ENCODE data around the gene DUOX2.
"Not testable (repeated sequence)": the region's sequence is repeated elsewhere in the genome, so short reads cannot be mapped to it uniquely, and the experiment has no call there.

Gene DUOX2

GRCh38 chr15:45082412-45082811 lies 31.6 kb downstream of the DUOX2 start:
- H3K4me1 ChIP-seq (ENCODE audit: control insufficient read depth, insufficient read depth, low read length); H3K9ac ChIP-seq (ENCODE audit: low read depth, low read length); H3K4me3 ChIP-seq (ENCODE audit: low read depth, low read length); H3K27ac ChIP-seq (ENCODE audit: low read depth, low read length); H3K36me3 ChIP-seq (ENCODE audit: control insufficient read depth, insufficient read depth, low read length); H3K9me3 ChIP-seq (ENCODE audit: control insufficient read depth, insufficient read depth, low read length); H3K27me3 ChIP-seq (ENCODE audit: control insufficient read depth, insufficient read depth, low read length): not testable (repeated sequence)

GRCh38 chr15:45080593-45080992 lies 33.4 kb downstream of the DUOX2 start:
- not testable (repeated sequence) for H3K9ac ChIP-seq (ENCODE audit: low read depth, low read length); H3K9me3 ChIP-seq (ENCODE audit: control insufficient read depth, insufficient read depth, low read length); H3K27ac ChIP-seq (ENCODE audit: low read depth, low read length); H3K27me3 ChIP-seq (ENCODE audit: control insufficient read depth, insufficient read depth, low read length); H3K36me3 ChIP-seq (ENCODE audit: control insufficient read depth, insufficient read depth, low read length); H3K4me1 ChIP-seq (ENCODE audit: control insufficient read depth, insufficient read depth, low read length); H3K4me3 ChIP-seq (ENCODE audit: low read depth, low read length)

DNA sequence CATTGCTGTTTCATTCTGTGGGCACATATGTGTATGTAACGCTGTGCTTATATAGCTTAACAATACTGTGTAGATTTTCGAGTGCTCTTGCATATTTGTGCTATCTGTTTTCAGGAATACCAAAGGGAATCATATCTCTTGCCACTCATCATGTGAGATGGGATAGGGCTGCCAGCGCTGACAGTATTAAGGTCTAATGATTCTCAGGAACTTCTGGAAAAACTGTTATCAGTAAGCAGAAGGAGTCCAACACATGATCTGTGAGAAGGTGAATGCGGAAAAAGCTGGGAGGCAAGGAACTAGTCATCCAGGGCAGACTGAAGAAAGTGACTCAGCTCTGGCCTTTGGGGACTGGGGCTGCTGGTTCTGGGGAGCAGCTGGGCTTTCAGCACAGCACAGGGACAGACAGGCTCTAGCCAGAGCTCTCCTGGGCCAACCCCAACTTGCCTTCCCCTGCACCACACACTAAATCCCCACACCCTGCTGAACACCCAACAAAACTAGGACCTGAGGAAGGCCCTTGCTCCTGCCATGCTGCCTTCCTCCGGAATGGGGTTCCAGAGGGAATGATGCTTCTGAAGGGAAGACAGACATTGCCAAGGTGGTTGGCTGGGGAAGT lies 34.2 kb downstream of the DUOX2 start:
- not testable (repeated sequence) for H3K9me3 ChIP-seq (ENCODE audit: control insufficient read depth, insufficient read depth, low read length)

DNA sequence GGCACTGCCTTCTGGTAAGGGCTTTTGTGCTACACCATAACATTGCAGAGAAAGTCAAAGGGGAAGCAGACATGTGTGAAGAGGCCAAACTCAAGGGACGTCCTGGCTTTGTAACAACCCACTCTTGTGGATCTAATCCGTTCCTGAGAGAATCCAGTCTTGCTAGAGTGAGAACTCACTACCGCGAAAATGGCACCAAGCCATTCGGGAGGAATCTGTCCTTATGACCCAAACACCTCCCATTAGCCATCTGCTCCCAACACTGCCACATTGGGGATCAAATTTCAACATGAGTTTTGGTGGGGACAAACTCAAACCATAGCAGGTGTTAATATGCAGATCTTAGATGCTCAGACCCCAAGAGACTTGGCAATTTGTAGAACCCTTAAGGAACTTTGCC lies 34.8 kb downstream of the DUOX2 start:
- H3K9ac ChIP-seq (ENCODE audit: low read depth, low read length); H3K27me3 ChIP-seq (ENCODE audit: control insufficient read depth, insufficient read depth, low read length); H3K9me3 ChIP-seq (ENCODE audit: control insufficient read depth, insufficient read depth, low read length); H3K36me3 ChIP-seq (ENCODE audit: control insufficient read depth, insufficient read depth, low read length); H3K27ac ChIP-seq (ENCODE audit: low read depth, low read length); H3K4me3 ChIP-seq (ENCODE audit: low read depth, low read length); H3K4me1 ChIP-seq (ENCODE audit: control insufficient read depth, insufficient read depth, low read length): not testable (repeated sequence)

More for the DNA sequence above, 34.2 kb downstream of the DUOX2 start:
- not testable (repeated sequence) for H3K27me3 ChIP-seq (ENCODE audit: control insufficient read depth, insufficient read depth, low read length); H3K4me1 ChIP-seq (ENCODE audit: control insufficient read depth, insufficient read depth, low read length); H3K36me3 ChIP-seq (ENCODE audit: control insufficient read depth, insufficient read depth, low read length); H3K27ac ChIP-seq (ENCODE audit: low read depth, low read length); H3K4me3 ChIP-seq (ENCODE audit: low read depth, low read length); H3K9ac ChIP-seq (ENCODE audit: low read depth, low read length)

DNA sequence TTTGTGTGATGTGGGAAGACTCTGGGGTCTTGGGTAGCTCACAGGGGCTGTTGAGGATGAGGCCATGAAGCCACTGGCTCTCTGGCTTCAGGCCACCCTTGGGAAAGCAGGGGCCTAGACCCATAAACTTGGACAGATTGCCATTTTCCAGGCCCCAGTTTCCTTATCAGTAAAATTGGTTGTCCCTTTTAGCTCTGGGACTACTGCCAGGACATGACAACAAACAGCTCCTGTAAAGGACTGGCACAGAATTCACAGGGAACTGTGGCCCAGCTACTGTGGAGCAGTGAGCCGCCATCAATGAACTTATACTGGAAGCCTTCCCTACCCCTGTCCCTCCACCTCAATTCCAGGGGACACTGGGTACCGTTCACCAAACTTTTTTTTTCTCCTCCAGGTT lies 36.6 kb downstream of the DUOX2 start:
- H3K36me3 ChIP-seq (ENCODE audit: control insufficient read depth, insufficient read depth, low read length); H3K4me1 ChIP-seq (ENCODE audit: control insufficient read depth, insufficient read depth, low read length); H3K9ac ChIP-seq (ENCODE audit: low read depth, low read length); H3K9me3 ChIP-seq (ENCODE audit: control insufficient read depth, insufficient read depth, low read length); H3K27me3 ChIP-seq (ENCODE audit: control insufficient read depth, insufficient read depth, low read length); H3K27ac ChIP-seq (ENCODE audit: low read depth, low read length); H3K4me3 ChIP-seq (ENCODE audit: low read depth, low read length): not testable (repeated sequence)

GRCh38 chr15:45075440-45076320 lies 38.3 kb downstream of the DUOX2 start:
- H3K27me3 ChIP-seq (ENCODE audit: control insufficient read depth, insufficient read depth, low read length); H3K9me3 ChIP-seq (ENCODE audit: control insufficient read depth, insufficient read depth, low read length); H3K4me1 ChIP-seq (ENCODE audit: control insufficient read depth, insufficient read depth, low read length); H3K4me3 ChIP-seq (ENCODE audit: low read depth, low read length); H3K36me3 ChIP-seq (ENCODE audit: control insufficient read depth, insufficient read depth, low read length); H3K27ac ChIP-seq (ENCODE audit: low read depth, low read length); H3K9ac ChIP-seq (ENCODE audit: low read depth, low read length): not testable (repeated sequence)

- H3K4me3 ChIP-seq (ENCODE audit: low read depth, low read length); H3K27ac ChIP-seq (ENCODE audit: low read depth, low read length); H3K9ac ChIP-seq (ENCODE audit: low read depth, low read length); H3K4me1 ChIP-seq (ENCODE audit: control insufficient read depth, insufficient read depth, low read length); H3K9me3 ChIP-seq (ENCODE audit: control insufficient read depth, insufficient read depth, low read length); H3K27me3 ChIP-seq (ENCODE audit: control insufficient read depth, insufficient read depth, low read length): not testable (repeated sequence)
- peaks cover 19% of the 10 kb centered on the region for H3K36me3 ChIP-seq (ENCODE audit: control insufficient read depth, insufficient read depth, low read length)
Observed at GRCh38 chr15:45073602-45074001, 40.4 kb downstream of the DUOX2 start.

DNA sequence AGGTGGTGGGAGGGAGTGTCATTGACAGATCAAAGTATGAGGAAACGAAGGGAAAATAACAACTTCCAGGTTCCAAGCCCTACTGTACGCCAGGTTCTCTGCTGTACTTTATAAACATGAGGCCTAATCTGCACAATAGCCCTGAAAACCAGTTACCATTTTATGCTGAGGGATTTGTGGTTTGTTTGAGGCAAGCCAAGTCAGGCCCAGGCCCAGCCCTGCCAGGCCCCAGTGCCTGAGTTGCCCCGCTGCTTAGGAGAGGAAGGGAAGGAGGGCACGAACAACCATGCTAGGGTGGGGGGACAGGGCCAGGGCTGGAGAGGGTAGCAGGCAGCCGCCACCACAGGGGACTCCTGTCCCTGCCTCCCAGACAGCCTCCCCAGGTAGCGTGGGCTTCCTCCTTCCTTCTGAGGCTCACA lies 44.0 kb downstream of the DUOX2 start:
- H3K9me3 ChIP-seq (ENCODE audit: control insufficient read depth, insufficient read depth, low read length); H3K27me3 ChIP-seq (ENCODE audit: control insufficient read depth, insufficient read depth, low read length); H3K9ac ChIP-seq (ENCODE audit: low read depth, low read length); H3K27ac ChIP-seq (ENCODE audit: low read depth, low read length); H3K4me1 ChIP-seq (ENCODE audit: control insufficient read depth, insufficient read depth, low read length); H3K4me3 ChIP-seq (ENCODE audit: low read depth, low read length): not testable (repeated sequence)
- peaks cover 33% of the 10 kb centered on the region for H3K36me3 ChIP-seq (ENCODE audit: control insufficient read depth, insufficient read depth, low read length)

- Histone ChIP-seq H3K36me3 (ENCODE audit: control insufficient read depth, insufficient read depth, low read length) (peaks cover 23% of the 10 kb centered on the region), H3K4me3 (ENCODE audit: low read depth, low read length) (no peak overlapping the region), H3K9me3 (ENCODE audit: control insufficient read depth, insufficient read depth, low read length) (no peaks in the 10 kb centered on the region), H3K9ac (ENCODE audit: low read depth, low read length) (no peak overlapping the region), H3K27ac (ENCODE audit: low read depth, low read length) (no peak overlapping the region), H3K4me1 (ENCODE audit: control insufficient read depth, insufficient read depth, low read length) (no peaks in the 10 kb centered on the region), H3K27me3 (ENCODE audit: control insufficient read depth, insufficient read depth, low read length) (no peaks in the 10 kb centered on the region)
Observed at GRCh38 chr15:45064386-45064785, 49.6 kb downstream of the DUOX2 start.

- H3K4me3 ChIP-seq (ENCODE audit: low read depth, low read length); H3K4me1 ChIP-seq (ENCODE audit: control insufficient read depth, insufficient read depth, low read length); H3K9me3 ChIP-seq (ENCODE audit: control insufficient read depth, insufficient read depth, low read length); H3K27ac ChIP-seq (ENCODE audit: low read depth, low read length); H3K27me3 ChIP-seq (ENCODE audit: control insufficient read depth, insufficient read depth, low read length); H3K9ac ChIP-seq (ENCODE audit: low read depth, low read length): not testable (repeated sequence)
- H3K36me3 ChIP-seq (ENCODE audit: control insufficient read depth, insufficient read depth, low read length) = peaks cover 11% of the 10 kb centered on the region; the same call in 1 of the 2 replicates
Observed at GRCh38 chr15:45062301-45062700, 51.7 kb downstream of the DUOX2 start.

DNA sequence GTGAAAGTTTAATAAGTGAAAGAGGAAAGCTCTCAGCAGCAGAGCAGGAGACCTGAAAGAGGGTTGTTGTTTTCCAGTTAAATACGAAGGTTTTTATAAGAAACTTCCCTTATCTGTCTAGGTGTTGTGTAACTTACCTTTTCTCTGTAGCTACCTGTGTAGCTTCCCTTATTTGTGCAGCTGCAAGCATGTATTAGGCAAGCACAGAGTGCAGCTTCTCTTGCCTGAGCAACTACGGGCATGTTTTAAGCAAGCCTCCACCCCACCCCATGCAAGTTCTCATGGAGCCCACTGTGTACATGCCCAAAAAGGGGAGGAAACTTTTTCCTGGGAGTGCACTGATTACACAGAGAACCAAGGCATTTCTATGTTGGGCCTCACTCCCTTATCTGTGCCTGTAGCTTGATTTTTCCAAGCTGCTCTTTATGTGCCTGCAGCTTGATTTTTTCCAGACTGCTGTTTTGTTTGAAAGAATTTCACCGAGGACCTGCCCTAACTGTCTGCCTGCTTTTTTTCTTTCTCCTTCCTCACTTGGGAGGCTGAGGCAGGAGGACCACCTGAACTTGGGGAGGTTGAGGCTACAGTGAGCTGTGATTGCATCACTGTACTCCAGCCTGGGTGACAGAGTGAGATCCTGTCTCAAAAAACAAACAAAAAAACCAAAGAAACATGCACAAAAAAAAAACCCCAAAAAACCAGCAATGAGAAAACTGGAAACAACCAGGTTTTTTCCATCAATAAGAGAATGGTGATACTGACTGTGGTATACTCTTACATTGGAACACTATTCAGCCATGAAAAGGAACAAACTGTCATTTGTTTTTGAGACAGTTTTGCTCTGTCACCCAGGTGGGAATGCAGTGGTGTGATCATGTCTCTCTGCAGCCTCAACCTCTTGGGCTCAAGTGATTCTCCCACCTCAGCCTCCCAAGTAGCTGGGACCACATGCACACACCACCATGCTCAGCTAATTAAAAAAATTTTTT lies 55.0 kb downstream of the DUOX2 start:
- H3K27me3 ChIP-seq (ENCODE audit: control insufficient read depth, insufficient read depth, low read length); H3K4me1 ChIP-seq (ENCODE audit: control insufficient read depth, insufficient read depth, low read length); H3K4me3 ChIP-seq (ENCODE audit: low read depth, low read length); H3K36me3 ChIP-seq (ENCODE audit: control insufficient read depth, insufficient read depth, low read length); H3K27ac ChIP-seq (ENCODE audit: low read depth, low read length); H3K9ac ChIP-seq (ENCODE audit: low read depth, low read length): not testable (repeated sequence)
- peaks cover 11% of the 10 kb centered on the region for H3K9me3 ChIP-seq (ENCODE audit: control insufficient read depth, insufficient read depth, low read length)
